Body of pancreas (tissue), 4 donors: Measurements from ENCODE around the gene PRKAR1A. TPM values are rescaled to one million over a fixed set of nuclear protein-coding genes. Genes with fewer than 3 reads are reported as not detected.
"Not testable (repeated sequence)": the region's sequence is repeated elsewhere in the genome, so short reads cannot be mapped to it uniquely, and the experiment has no call there.

ENCODE experiments used
- ATAC-seq: fragments of 150-250 bp; one replicate; pipeline ENCODE4 v1.9.1; 2016
- DNase-seq, 4 donors: peaks; one replicate each; pipeline ENCODE4 v3.0.0-alpha.2; 2019
- H3K27ac ChIP-seq, 4 donors: fragments of 200-600 bp; sonication (generic); 1 replicate in 3 of 4; 2 replicates in 1 of 4; pipeline versions ENCODE4 v1.5.1 to v1.6.1; 2016 to 2019; ENCODE audit warnings: mild to moderate bottlenecking in 1 of 4, mixed read lengths in 1 of 4, moderate library complexity in 1 of 4
- H3K27me3 ChIP-seq, 2 donors: fragments of 200-600 bp; sonication (generic); one replicate each; pipeline ENCODE4 v1.6.0; 2016; ENCODE audit warnings: mild to moderate bottlenecking in 1 of 2
- H3K36me3 ChIP-seq, 2 donors: fragments of 200-600 bp; sonication (generic); replicated peaks in 1 of 2; 2 replicates each; pipeline ENCODE4 v1.5.1; 2016; ENCODE audit warnings: low read depth in 2 of 2; ENCODE audit not compliant: insufficient read depth in 1 of 2
- H3K4me1 ChIP-seq: fragments of 200-600 bp; sonication (generic); one replicate; pipeline ENCODE4 v1.6.0; 2016
- H3K4me3 ChIP-seq, 2 donors: fragments of 200-600 bp; sonication (generic); 1 replicate in 1 of 2; 2 replicates in 1 of 2; pipeline ENCODE4 v1.5.1; 2016 to 2019
- H3K9me3 ChIP-seq, 3 donors: fragments of 200-600 bp; sonication (generic); 1 replicate in 2 of 3; 2 replicates in 1 of 3; pipeline ENCODE4 v1.5.1; 2016
- CTCF ChIP-seq, 7 experiments: fragments of 450-650 bp in 4 of 7; fragments of 200-600 bp in 3 of 7; sonication (generic) in 3 of 7; IDR thresholded peaks; one replicate each; pipeline ENCODE4 v1.5.1; 2016 to 2019; ENCODE audit warnings: antibody characterized with exemption in 7 of 7
- POLR2A ChIP-seq, 3 donors: fragments of 450-650 bp; IDR thresholded peaks; one replicate each; pipeline ENCODE4 v1.6.1; 2016; ENCODE audit warnings: antibody characterized with exemption in 3 of 3, mild to moderate bottlenecking in 2 of 3
- whole genome bisulfite sequencing, 2 donors: methylation state at CpG; one replicate each; pipeline ENCODE4 v1.1.5; 2017; 5-methylcytosine and 5-hydroxymethylcytosine counted together
- intact Hi-C: fragments of 100-400 bp; cut with DNase I; formaldehyde crosslinking; loops from one replicate; pipeline ENCODE4 v1.15.1; 2023
- total RNA-seq, 2 donors: library from RNA; depleted of rRNA; stranded (reverse); fragments of >200 nt; gene quantifications; one replicate each; pipeline ENCODE4 v1.1.0, GENCODE V29; 2016

PRKAR1A gene
- total RNA-seq, 2 donors from 2014 or later = 71.2 to 80.7 TPM

- no peaks in the 10 kb centered on the region for H3K27me3 ChIP-seq
- ATAC-seq = no peak
- intact Hi-C loops = no loop called here
- TF ChIP-seq CTCF (IDR thresholded peaks at IDR 0.05) (no peak), POLR2A (IDR thresholded peaks at IDR 0.05) (no peak)
- WGBS, 2 donors = 1% methylated on average over 20 of the region's 20 CpGs
- DNase-seq = peak in 2 of 4 donors; percentile 17 to 19
- peak overlapping the region; percentile 92 to 97 for H3K4me3 ChIP-seq
- H3K4me1 ChIP-seq = peaks cover 27% of the 10 kb centered on the region
- H3K9me3 ChIP-seq = no peaks in the 10 kb centered on the region
- peak overlapping the region; percentile 93 to 97 (median 96) for H3K27ac ChIP-seq
- H3K36me3 ChIP-seq = peaks cover 0 to 7% of the 10 kb centered on the region in 2 donors
These were observed 787 bp downstream of the PRKAR1A start for GRCh38 chr17:68512960-68513474.

- intact Hi-C loops = no loop called here
- no peak for ATAC-seq
These were observed 1.7 kb downstream of the PRKAR1A start for GRCh38 chr17:68513932-68514331.

GRCh38 chr17:68514831-68515635 is 2.8 kb downstream of the PRKAR1A start:
- peaks cover 37% of the 10 kb centered on the region for H3K4me1 ChIP-seq
- H3K4me3 ChIP-seq = no peak overlapping the region
- peak overlapping the region in 3 of 4 donors; percentile 19 to 55 (median 26) for H3K27ac ChIP-seq
- ATAC-seq (no peak), DNase-seq (no peak)
- H3K27me3 ChIP-seq = no peaks in the 10 kb centered on the region
- intact Hi-C loops = no loop called here
- no peaks in the 10 kb centered on the region for H3K9me3 ChIP-seq
- H3K36me3 ChIP-seq = peaks cover 0 to 7% of the 10 kb centered on the region in 2 donors
- TF ChIP-seq CTCF (IDR thresholded peaks at IDR 0.05) (no peak), POLR2A (IDR thresholded peaks at IDR 0.05) (no peak)
- 54 to 62% methylated on average over 15 of the region's 15 CpGs for WGBS, 2 donors

More at GRCh38 chr17:68513932-68514331, 1.7 kb downstream of the PRKAR1A start:
- TF ChIP-seq POLR2A (IDR thresholded peaks at IDR 0.05) (no peak), CTCF (IDR thresholded peaks at IDR 0.05) (no peak)
- DNase-seq = no peak
- H3K36me3 ChIP-seq = peaks cover 0 to 7% of the 10 kb centered on the region in 2 donors
- H3K9me3 ChIP-seq = no peaks in the 10 kb centered on the region
- no peak overlapping the region for H3K4me3 ChIP-seq
- no peaks in the 10 kb centered on the region for H3K27me3 ChIP-seq
- WGBS, 2 donors = 16 to 19% methylated on average over 3 of the region's 3 CpGs
- peaks cover 33% of the 10 kb centered on the region for H3K4me1 ChIP-seq
- peak overlapping the region in 1 of 4 donors; percentile 93 for H3K27ac ChIP-seq

GRCh38 chr17:68516732-68517131 is 4.5 kb downstream of the PRKAR1A start:
- intact Hi-C loops = no loop called here
- Histone ChIP-seq H3K4me1 (peaks cover 30% of the 10 kb centered on the region), H3K27ac (no peak overlapping the region), H3K27me3 (no peaks in the 10 kb centered on the region), H3K36me3 (peaks cover 0 to 7% of the 10 kb centered on the region in 2 donors), H3K9me3 (no peaks in the 10 kb centered on the region), H3K4me3 (no peak overlapping the region)
- WGBS, 2 donors = 62 to 82% methylated on average over 1 of the region's 1 CpG
- DNase-seq = no peak
- no peak for TF ChIP-seq POLR2A (IDR thresholded peaks at IDR 0.05)
- no peak for TF ChIP-seq CTCF (IDR thresholded peaks at IDR 0.05)
- no peak for ATAC-seq

GRCh38 chr17:68517605-68518004 is 5.4 kb downstream of the PRKAR1A start:
- WGBS, 2 donors = 91 to 100% methylated on average over 1 to 3 of the region's 3 CpGs
- H3K4me1 ChIP-seq = peaks cover 30% of the 10 kb centered on the region

More at GRCh38 chr17:68517605-68518004, 5.4 kb downstream of the PRKAR1A start:
- DNase-seq, H3K27ac ChIP-seq, H3K36me3 ChIP-seq, H3K9me3 ChIP-seq, intact Hi-C loops, H3K4me3 ChIP-seq, H3K27me3 ChIP-seq, ATAC-seq: not testable (repeated sequence)
